GM23338 (cell line): ENCODE measurements around the gene GMPPB.
"Not testable (repeated sequence)": the region's sequence is repeated elsewhere in the genome, so short reads cannot be mapped to it uniquely, and the experiment has no call there.

Source experiments
- CREB1 ChIP-seq: fragments of 250-450 bp; sonication (Bioruptor Pico); IDR thresholded peaks from 2 replicates; pipeline ENCODE4 v1.5.0; 2020; ENCODE audit warnings: low read depth, mild to moderate bottlenecking, moderate library complexity
- CTCF ChIP-seq, 2 experiments: fragments of 200-600 bp in 1 of 2; sonication (generic) in 1 of 2; conservative IDR thresholded peaks; 2 replicates each; pipeline versions ENCODE4 v1.5.1 to v1.6.1; 2016 to 2017; ENCODE audit warnings: antibody characterized with exemption in 2 of 2, low read depth in 2 of 2, mild to moderate bottlenecking in 2 of 2, moderate library complexity in 1 of 2
- EZH2 ChIP-seq: fragments of 200-600 bp; sonication (generic); IDR thresholded peaks from one replicate; pipeline ENCODE4 v1.8.0; 2017; ENCODE audit warnings: antibody characterized with exemption, mild to moderate bottlenecking, low read depth; ENCODE audit not compliant: unreplicated experiment

GRCh38 chr3:49686769-49687423, 36.9 kb downstream of the GMPPB start:
- not testable (repeated sequence) for TF ChIP-seq CTCF (conservative IDR thresholded peaks at IDR 0.05; ENCODE audit: low read depth in 2 of 2); EZH2; CREB1
